BJ (cell line): ENCODE data around the gene PGP. TPM values are rescaled to one million over a fixed set of nuclear protein-coding genes. Genes with fewer than 3 reads are reported as not detected.
A peak's percentile ranks its signal among the peaks of the same experiment; 100 is the strongest.

Experiments
- CTCF ChIA-PET: fragments of 350-600 bp; formaldehyde crosslinking; extraction: SDS; loops from one replicate; lab custom pipeline; 2021; ENCODE audit warnings: antibody characterized with exemption, inconsistent platforms; lab: Yijun Ruan, JAX
- POLR2A ChIA-PET: fragments of 300-600 bp; sonication (Branson Sonifier 250); formaldehyde crosslinking; extraction: SDS; loops from one replicate; lab custom pipeline; 2021; ENCODE audit warnings: antibody characterized with exemption; lab: Charles Lee
- DNase-seq: peaks from one replicate; pipeline ENCODE4 v3.0.0-alpha.2; 2011; ENCODE audit warnings: low read depth
- H3K27me3 ChIP-seq: 2 replicates; pipeline ENCODE4 v1.6.0; 2011; ENCODE audit warnings: low read length; ENCODE audit not compliant: control insufficient read depth, insufficient read depth
- H3K36me3 ChIP-seq: 2 replicates; pipeline ENCODE4 v1.5.1; 2011; ENCODE audit warnings: low read length; ENCODE audit not compliant: control insufficient read depth, insufficient read depth
- H3K4me3 ChIP-seq: 2 replicates; pipeline ENCODE4 v1.5.1; 2011; ENCODE audit warnings: low read depth, mild to moderate bottlenecking, control low read depth, low read length
- CTCF ChIP-seq: IDR thresholded peaks from 2 replicates; pipeline ENCODE4 v1.5.1; 2011; ENCODE audit warnings: low read depth, mild to moderate bottlenecking, control low read depth, inconsistent platforms, low read length, moderate library complexity; ENCODE audit not compliant: insufficient read depth
- polyA plus RNA-seq: library from polyadenylated mRNA; depleted of rRNA; stranded (reverse); fragments of >200 nt; gene quantifications from 2 replicates; pipeline ENCODE4 v1.2.3, GENCODE V29; 2011

Gene PGP
- polyA plus RNA-seq, 1 experiment, result 7.7 TPM

- H3K27me3 ChIP-seq, result peaks cover 31% of the 10 kb centered on the region
- CTCF ChIA-PET, result interaction anchor here (0.5 to 1.5 kb wide), 5 partner anchors 14 to 139 kb away, joined by 3 to 4 read pairs (median 3); partner anchors contain the start of gene ECI1
These were observed 19.1 kb downstream of the PGP start for GRCh38 chr16:2195322-2196161.

GRCh38 chr16:2194852-2195321 is 19.8 kb downstream of the PGP start:
- no peak for DNase-seq
- TF ChIP-seq CTCF, result peak; percentile 13; the same call in 1 of the 2 replicates
- POLR2A ChIA-PET, result no interaction called here
- peaks cover 29% of the 10 kb centered on the region for H3K27me3 ChIP-seq
- no peak overlapping the region for H3K4me3 ChIP-seq
- CTCF ChIA-PET, result interaction anchor here (0.6 to 1.7 kb wide), 5 partner anchors 14 to 1541 kb away, joined by 3 to 5 read pairs (median 3); partner anchors contain the start of gene TRAF7
- no peaks in the 10 kb centered on the region for H3K36me3 ChIP-seq

More at GRCh38 chr16:2195322-2196161, 19.1 kb downstream of the PGP start:
- no peak for DNase-seq
- no peak for TF ChIP-seq CTCF
- Histone ChIP-seq H3K36me3 (no peaks in the 10 kb centered on the region), H3K4me3 (no peak overlapping the region)
- POLR2A ChIA-PET, result no interaction called here

- ChIA-PET POLR2A (interaction anchor here (0.5 kb wide), 1 partner anchor 15 kb away, joined by 3 read pairs; no protein-coding TSS in a partner anchor), CTCF (interaction anchor here (0.6 to 1.7 kb wide), 4 partner anchors 13 to 1540 kb away, joined by 3 to 5 read pairs (median 3); partner anchors contain the start of gene TRAF7)
- TF ChIP-seq CTCF, result no peak
- H3K36me3 ChIP-seq, result no peaks in the 10 kb centered on the region
- no peak for DNase-seq
- peaks cover 28% of the 10 kb centered on the region for H3K27me3 ChIP-seq
- no peak overlapping the region for H3K4me3 ChIP-seq
These were observed 20.3 kb downstream of the PGP start for GRCh38 chr16:2194166-2194834.

GRCh38 chr16:2191446-2191706 is 23.3 kb downstream of the PGP start:
- CTCF ChIA-PET, result no interaction called here
- H3K27me3 ChIP-seq, result peaks cover 16% of the 10 kb centered on the region
- no peak overlapping the region for H3K4me3 ChIP-seq
- POLR2A ChIA-PET, result no interaction called here
- TF ChIP-seq CTCF, result no peak
- DNase-seq, result no peak
- H3K36me3 ChIP-seq, result no peaks in the 10 kb centered on the region
